Inflammatory macrophage treated with lipopolysaccharide for 4 hours (primary cell): ENCODE measurements around the gene PPP1R14C.

Experiments
- DNase-seq: peaks from one replicate; pipeline ENCODE4 v3.0.0-alpha.2; 2020

Gene PPP1R14C

GRCh38 chr6:150139533-150139932 lies 3.3 kb upstream of the PPP1R14C start:
- no peak for DNase-seq

- no peak for DNase-seq
These were observed 2.4 kb upstream of the PPP1R14C start for GRCh38 chr6:150140236-150140969.

- peak; percentile 88 for DNase-seq
These were observed 661 bp upstream of the PPP1R14C start for GRCh38 chr6:150142097-150142669.

- DNase-seq = no peak
These were observed 861 bp downstream of the PPP1R14C start for GRCh38 chr6:150143516-150144293.

- DNase-seq = no peak
These were observed 1.5 kb downstream of the PPP1R14C start for GRCh38 chr6:150144294-150144868.

- DNase-seq = no peak
These were observed 2.6 kb downstream of the PPP1R14C start for GRCh38 chr6:150145427-150145826.

- DNase-seq = peak; percentile 78
These were observed 3.0 kb downstream of the PPP1R14C start for GRCh38 chr6:150145830-150146229.

GRCh38 chr6:150146436-150146835 lies 3.6 kb downstream of the PPP1R14C start:
- no peak for DNase-seq

GRCh38 chr6:150149146-150149545 lies 6.3 kb downstream of the PPP1R14C start:
- no peak for DNase-seq

GRCh38 chr6:150150458-150150820 lies 7.6 kb downstream of the PPP1R14C start:
- no peak for DNase-seq

- DNase-seq = no peak
These were observed 8.2 kb downstream of the PPP1R14C start for GRCh38 chr6:150150821-150151646.

- DNase-seq = peak; percentile 66
These were observed 10.3 kb downstream of the PPP1R14C start for GRCh38 chr6:150152891-150153876.

- no peak for DNase-seq
These were observed 11.2 kb downstream of the PPP1R14C start for GRCh38 chr6:150153905-150154492.

GRCh38 chr6:150156460-150156859 lies 13.6 kb downstream of the PPP1R14C start:
- no peak for DNase-seq

GRCh38 chr6:150157081-150157480 lies 14.2 kb downstream of the PPP1R14C start:
- DNase-seq = no peak

GRCh38 chr6:150159757-150160156 lies 16.9 kb downstream of the PPP1R14C start:
- no peak for DNase-seq

GRCh38 chr6:150163970-150164369 lies 21.1 kb downstream of the PPP1R14C start:
- DNase-seq = no peak

- no peak for DNase-seq
These were observed 22.3 kb downstream of the PPP1R14C start for GRCh38 chr6:150165020-150165702.

GRCh38 chr6:150167479-150167873 lies 24.6 kb downstream of the PPP1R14C start:
- no peak for DNase-seq

GRCh38 chr6:150169181-150169580 lies 26.3 kb downstream of the PPP1R14C start:
- no peak for DNase-seq
